ENCODE data around the gene FGD2. TPM values are rescaled to one million over a fixed set of nuclear protein-coding genes. Genes with fewer than 3 reads are reported as not detected.

FGD2 gene
- total and polyA plus RNA-seq, 9 of the 15 experiments (the other 6 are each of a cell fraction or from before 2014, with no cell fraction given), result 0.09 TPM; not detected in 8

- Histone ChIP-seq H4K20me1 (replicated peaks; ENCODE audit: control insufficient read depth, insufficient read depth, low read length) (no peaks in the 10 kb centered on the region), H2AFZ (ENCODE audit: low read depth, low read length) (peak overlapping the region; percentile 47), H3K9me1 (ENCODE audit: control insufficient read depth, insufficient read depth, low read length) (no peaks in the 10 kb centered on the region), H3K27me3 (ENCODE audit: control insufficient read depth in 2 of 2, insufficient read depth in 2 of 2, low read length in 2 of 2) (no peaks in the 10 kb centered on the region), H3K9ac (ENCODE audit: insufficient read depth in 1 of 2, low read depth in 2 of 2, low read length in 2 of 2) (peak overlapping the region; percentile 11 to 70; a peak in 1 of 4 replicates), H3K4me1 (replicated peaks in 1 of 2; ENCODE audit: control insufficient read depth in 2 of 2, insufficient read depth in 2 of 2, low read length in 2 of 2) (peaks cover 30 to 39% of the 10 kb centered on the region in 2 experiments), H3K4me2 (ENCODE audit: insufficient read depth, low read length) (peak overlapping the region; percentile 20; the same call in 1 of the 2 replicates), H3K9me3 (replicated peaks; ENCODE audit: control insufficient read depth, insufficient read depth, low read depth, low read length) (peaks cover 12% of the 10 kb centered on the region), H3K27ac (ENCODE audit: extremely low read depth, low read depth, low read length) (peak overlapping the region; percentile 39; the same call in 2 of the 3 replicates), H3K36me3 (ENCODE audit: control insufficient read depth, insufficient read depth, low read length) (no peaks in the 10 kb centered on the region), H3K4me3 (no peak overlapping the region), H3K79me2 (ENCODE audit: control insufficient read depth, insufficient read depth, low read length) (no peaks in the 10 kb centered on the region)
- DNase-seq (ENCODE audit: extremely low read depth in 1 of 4, low spot score in 3 of 4) (no peak), FAIRE-seq (no peak), ATAC-seq (no peak)
- no TSS peak for BruUV-seq (replicated peaks)
- WGBS (ENCODE audit: insufficient coverage, low coverage, missing lambda C conversion rate), result 68% methylated on average over 8 of the region's 8 CpGs
- CTCF ChIA-PET (ENCODE audit: low intra/inter-chr PET ratio), result no interaction called here
- POLR2A ChIA-PET, result interaction anchor here (0.6 to 1.9 kb wide), 12 partner anchors 8 to 618 kb away, joined by 3 to 7 read pairs (median 3); partner anchors contain the start of genes C6orf89 and PIM1
- intact Hi-C loops (cut with micrococcal nuclease) (no loop called here), in situ Hi-C loops (cut with MboI) (no loop called here)
- 0 out of 2 replicates have a peak, but pooled peaks have one; percentile 32 for TF ChIP-seq HDAC2 (IDR thresholded peaks at IDR 0.05)
- TF ChIP-seq ARID4B (CRISPR knock-in tag; IDR thresholded peaks at IDR 0.05), result peak; percentile 36; the same call in 1 of the 2 replicates
- TF ChIP-seq KDM5B (IDR thresholded peaks at IDR 0.05; ENCODE audit: insufficient replicate concordance, low read depth, low read length), result peak; percentile 9
- TF ChIP-seq, protein P1, sequence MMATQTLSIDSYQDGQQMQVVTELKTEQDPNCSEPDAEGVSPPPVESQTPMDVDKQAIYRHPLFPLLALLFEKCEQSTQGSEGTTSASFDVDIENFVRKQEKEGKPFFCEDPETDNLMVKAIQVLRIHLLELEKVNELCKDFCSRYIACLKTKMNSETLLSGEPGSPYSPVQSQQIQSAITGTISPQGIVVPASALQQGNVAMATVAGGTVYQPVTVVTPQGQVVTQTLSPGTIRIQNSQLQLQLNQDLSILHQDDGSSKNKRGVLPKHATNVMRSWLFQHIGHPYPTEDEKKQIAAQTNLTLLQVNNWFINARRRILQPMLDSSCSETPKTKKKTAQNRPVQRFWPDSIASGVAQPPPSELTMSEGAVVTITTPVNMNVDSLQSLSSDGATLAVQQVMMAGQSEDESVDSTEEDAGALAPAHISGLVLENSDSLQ (IDR thresholded peaks at IDR 0.05), result no peak
- peak; percentile 99 for TF ChIP-seq RBM25 (IDR thresholded peaks at IDR 0.05; ENCODE audit: low read depth, low read length, severe bottlenecking)
- TF ChIP-seq NFIC (IDR thresholded peaks at IDR 0.05), result peak; percentile 45; the same call in 1 of the 2 replicates
- TF ChIP-seq HDAC1 (IDR thresholded peaks at IDR 0.05), result 0 out of 4 replicates have a peak, but pooled peaks of 1 of the 2 experiments have one; percentile 59
- peak; percentile 45; the same call in 1 of the 2 replicates for TF ChIP-seq DMBX1 (CRISPR knock-in tag; IDR thresholded peaks at IDR 0.05; ENCODE audit: borderline replicate concordance)
- TF ChIP-seq KDM1A (IDR thresholded peaks at IDR 0.05), result peak; percentile 66 to 76
- TF ChIP-seq CBFB (CRISPR knock-in tag; IDR thresholded peaks at IDR 0.05), result peak; percentile 9; the same call in 1 of the 2 replicates
- no peak for TF ChIP-seq ZNF41 (CRISPR knock-in tag; conservative IDR thresholded peaks at IDR 0.05)
- no peak for TF ChIP-seq NFRKB (IDR thresholded peaks at IDR 0.05; ENCODE audit: low read depth)
- TF ChIP-seq ADNP (tag; IDR thresholded peaks at IDR 0.05), result peak; percentile 41; the same call in 1 of the 2 replicates
- TF ChIP-seq RBFOX2 (IDR thresholded peaks at IDR 0.05; ENCODE audit: low read depth, low read length), result no peak
- TF ChIP-seq ESRRA (IDR thresholded peaks at IDR 0.05; ENCODE audit: borderline replicate concordance, low read depth), result 0 out of 2 replicates have a peak, but pooled peaks have one; percentile 30
- no peak for TF ChIP-seq CTBP1 (IDR thresholded peaks at IDR 0.05; ENCODE audit: borderline replicate concordance)
- peak; percentile 82 for TF ChIP-seq SMARCA5 (IDR thresholded peaks at IDR 0.05)
Measured at GRCh38 chr6:37033819-37034795, 28.7 kb downstream of the FGD2 start.
